ENCODE results near the gene RNASEH1. TPM values are rescaled to one million over a fixed set of nuclear protein-coding genes. Genes with fewer than 3 reads are reported as not detected.

The RNASEH1 gene
- total and polyA plus RNA-seq, 2 of the 13 experiments (the other 11 are each of a cell fraction or from before 2014, with no cell fraction given), result 14.5 to 57.4 TPM

GRCh38 chr2:3558205-3559014, at the start of gene RNASEH1 (continued):
- peak; percentile 88; the same call in 1 of the 2 replicates for TF ChIP-seq ZNF318 (CRISPR knock-in tag; IDR thresholded peaks at IDR 0.05)
- peak; percentile 93; the same call in 1 of the 2 replicates for TF ChIP-seq MYPOP (CRISPR knock-in tag; IDR thresholded peaks at IDR 0.05)
- TF ChIP-seq IRX3 (CRISPR knock-in tag; IDR thresholded peaks at IDR 0.05; ENCODE audit: borderline replicate concordance, low read depth), result peak; percentile 93
- TF ChIP-seq ZFP36L1 (CRISPR knock-in tag; IDR thresholded peaks at IDR 0.05), result peak; percentile 98; the same call in 1 of the 2 replicates
- peak; percentile 73; the same call in 1 of the 2 replicates for TF ChIP-seq FOXP4 (CRISPR knock-in tag; IDR thresholded peaks at IDR 0.05)
- TF ChIP-seq ZNF543 (CRISPR knock-in tag; IDR thresholded peaks at IDR 0.05), result peak; percentile 98
- peak; percentile 97; the same call in 1 of the 2 replicates for TF ChIP-seq ZNF101 (CRISPR knock-in tag; IDR thresholded peaks at IDR 0.05; ENCODE audit: borderline replicate concordance, low read depth)
- peak; percentile 89 for TF ChIP-seq HES4 (CRISPR knock-in tag; IDR thresholded peaks at IDR 0.05; ENCODE audit: borderline replicate concordance)
- peak; percentile 90 for TF ChIP-seq MED8 (CRISPR knock-in tag; IDR thresholded peaks at IDR 0.05; ENCODE audit: insufficient replicate concordance)
- peak; percentile 99 for TF ChIP-seq ATF1 (CRISPR knock-in tag; IDR thresholded peaks at IDR 0.05)
- no peak for TF ChIP-seq ZNF672 (CRISPR knock-in tag; IDR thresholded peaks at IDR 0.05)
- TF ChIP-seq SATB2 (CRISPR knock-in tag; IDR thresholded peaks at IDR 0.05), result peak; percentile 83; the same call in 1 of the 2 replicates
- TF ChIP-seq ZNF724P (CRISPR knock-in tag; IDR thresholded peaks at IDR 0.05; ENCODE audit: borderline replicate concordance), result peak; percentile 89
- TF ChIP-seq JUNB (CRISPR knock-in tag; IDR thresholded peaks at IDR 0.05; ENCODE audit: borderline replicate concordance), result no peak; the same call in 1 of the 2 replicates
- TF ChIP-seq ZNF263 (CRISPR knock-in tag; IDR thresholded peaks at IDR 0.05), result peak; percentile 73; the same call in 1 of the 2 replicates
- 0 out of 2 replicates have a peak, but pooled peaks have one; percentile 76 for TF ChIP-seq ZNF572 (CRISPR knock-in tag; IDR thresholded peaks at IDR 0.05)
- TF ChIP-seq ZNF343 (CRISPR knock-in tag; IDR thresholded peaks at IDR 0.05), result peak; percentile 99

Measured in HepG2 (cell line).